ENCODE data around the gene CDKN2B-AS1.

Gene CDKN2B-AS1

DNA sequence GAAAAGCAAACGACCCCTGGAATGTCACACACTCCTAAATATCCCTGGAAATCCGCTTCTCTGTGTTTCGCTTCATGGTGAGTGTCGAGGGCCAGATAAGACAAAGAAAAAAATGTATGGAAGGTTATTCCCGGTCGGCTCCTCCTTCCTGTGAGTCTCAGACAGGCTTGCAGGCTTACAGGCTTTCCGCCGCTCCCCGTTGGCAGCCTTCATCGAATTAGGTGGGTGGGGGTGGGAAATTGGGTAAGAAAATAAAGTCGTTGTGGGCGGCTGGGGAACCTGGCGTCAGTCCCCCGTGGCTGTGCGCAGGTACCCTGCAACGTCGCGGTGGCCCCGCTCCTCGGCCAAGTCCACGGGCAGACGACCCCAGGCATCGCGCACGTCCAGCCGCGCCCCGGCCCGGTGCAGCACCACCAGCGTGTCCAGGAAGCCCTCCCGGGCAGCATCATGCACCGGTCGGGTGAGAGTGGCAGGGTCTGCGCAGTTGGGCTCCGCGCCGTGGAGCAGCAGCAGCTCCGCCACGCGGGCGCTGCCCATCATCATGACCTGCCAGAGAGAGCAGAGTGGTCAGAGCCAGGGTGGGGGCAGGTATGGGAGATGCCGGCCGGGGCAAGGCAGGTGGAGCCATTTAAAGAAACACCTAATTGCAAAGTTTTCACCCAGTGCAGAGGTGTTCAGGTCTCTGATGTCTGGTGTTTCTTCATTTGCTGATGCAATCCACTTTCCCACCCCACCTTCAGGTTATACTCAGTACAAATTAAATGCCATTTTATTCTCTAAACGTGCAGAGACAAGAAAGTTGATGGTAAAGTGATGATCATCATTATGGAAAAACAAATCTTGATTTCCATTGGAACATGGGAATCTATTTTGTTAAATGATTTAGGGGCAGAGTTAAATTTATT is 11.4 kb downstream of the CDKN2B-AS1 start:
- no peak for DNase-seq (ENCODE audit: low read depth)

GRCh38 chr9:22008384-22008716 is 13.8 kb downstream of the CDKN2B-AS1 start:
- no peak for DNase-seq (ENCODE audit: low read depth)

DNA sequence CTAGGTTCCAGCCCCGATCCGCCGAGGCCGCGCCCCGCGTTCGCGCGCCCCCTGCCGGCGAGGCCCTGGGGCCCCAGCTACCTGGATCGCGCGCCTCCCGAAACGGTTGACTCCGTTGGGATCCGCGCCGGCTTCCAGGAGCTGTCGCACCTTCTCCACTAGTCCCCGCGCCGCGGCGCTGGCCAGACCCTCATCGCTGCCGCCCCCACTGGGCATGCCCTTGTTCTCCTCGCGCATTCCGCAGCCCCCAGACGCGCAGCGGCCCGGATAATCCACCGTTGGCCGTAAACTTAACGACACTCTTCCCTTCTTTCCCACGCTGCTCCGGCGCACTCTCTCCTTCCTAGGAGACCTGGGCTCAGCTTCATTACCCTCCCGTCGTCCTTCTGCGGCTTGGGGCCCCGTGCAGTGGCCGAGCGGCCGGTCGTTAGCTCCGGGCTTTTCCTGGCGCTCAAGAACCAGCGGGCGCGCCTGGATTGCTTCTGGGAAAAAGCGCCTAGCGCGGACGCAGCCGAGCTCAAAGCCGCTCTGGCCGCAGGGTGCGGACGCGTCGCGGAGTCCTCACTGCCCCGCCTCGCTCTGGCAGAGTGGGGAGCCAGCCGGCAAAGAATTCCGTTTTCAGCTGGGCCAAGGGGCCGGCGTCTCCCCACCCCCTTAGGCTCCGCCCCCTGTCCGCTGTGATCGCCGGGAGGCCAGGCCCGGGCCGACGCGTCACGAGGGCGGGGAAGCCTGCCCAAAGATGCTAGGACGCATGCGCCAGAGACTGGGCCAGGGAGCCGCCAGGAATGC is 14.3 kb downstream of the CDKN2B-AS1 start, which contains the start of gene CDKN2B:
Gene CDKN2B (minus strand): TSS at position 589 of the 789 bp plus-strand sequence. CDS start 352 bp downstream, at position 237.
- peak; percentile 87 for DNase-seq (ENCODE audit: low read depth)

GRCh38 chr9:22009506-22009867 is 14.9 kb downstream of the CDKN2B-AS1 start:
- DNase-seq (ENCODE audit: low read depth), result no peak

GRCh38 chr9:22010866-22011625 is 16.5 kb downstream of the CDKN2B-AS1 start:
- no peak for DNase-seq (ENCODE audit: low read depth)

GRCh38 chr9:22022396-22022795 is 27.8 kb downstream of the CDKN2B-AS1 start:
- DNase-seq (ENCODE audit: low read depth), result no peak

DNA sequence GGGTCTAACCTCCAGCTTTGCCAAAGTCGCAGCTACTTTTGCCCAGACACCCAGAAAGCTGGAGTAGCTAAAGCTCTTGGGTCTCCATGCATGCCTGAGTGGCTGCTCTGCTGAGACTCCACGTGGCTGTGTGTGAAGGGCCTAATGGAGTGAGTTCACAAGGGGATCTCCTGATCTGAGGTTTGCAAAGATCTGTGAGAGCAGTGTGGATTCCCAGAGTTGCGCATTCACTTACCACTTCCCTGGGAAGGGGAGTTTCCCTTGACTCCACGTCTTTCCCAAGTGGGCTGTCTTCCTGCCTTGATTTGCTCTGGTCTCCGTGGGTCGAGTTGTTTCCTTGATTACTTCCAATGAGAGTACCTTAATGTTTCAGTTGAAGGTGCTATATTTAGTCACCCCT is 32.1 kb downstream of the CDKN2B-AS1 start:
- DNase-seq (ENCODE audit: low read depth), result no peak

- DNase-seq (ENCODE audit: low read depth), result no peak
Measured at GRCh38 chr9:22028394-22028793, 33.8 kb downstream of the CDKN2B-AS1 start.

DNA sequence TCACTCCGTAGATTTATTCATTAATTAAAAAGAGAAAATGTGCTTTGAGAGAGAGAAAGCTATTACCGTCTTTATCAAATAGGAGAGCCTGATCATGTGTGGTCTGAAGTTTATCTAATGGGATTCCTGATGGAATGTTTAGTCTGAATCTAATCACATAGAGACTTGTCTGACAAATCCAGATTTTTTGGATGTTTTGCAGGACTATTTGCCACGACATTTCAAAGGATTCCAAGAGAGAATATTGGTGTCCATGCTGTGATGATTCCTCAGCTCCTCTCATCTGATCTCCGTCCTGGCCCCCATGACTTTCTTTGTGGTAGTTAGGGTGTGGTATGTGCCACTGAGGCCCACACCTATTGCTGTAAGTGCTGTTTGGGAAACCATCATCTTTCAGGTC is 34.6 kb downstream of the CDKN2B-AS1 start:
- no peak for DNase-seq (ENCODE audit: low read depth)

DNA sequence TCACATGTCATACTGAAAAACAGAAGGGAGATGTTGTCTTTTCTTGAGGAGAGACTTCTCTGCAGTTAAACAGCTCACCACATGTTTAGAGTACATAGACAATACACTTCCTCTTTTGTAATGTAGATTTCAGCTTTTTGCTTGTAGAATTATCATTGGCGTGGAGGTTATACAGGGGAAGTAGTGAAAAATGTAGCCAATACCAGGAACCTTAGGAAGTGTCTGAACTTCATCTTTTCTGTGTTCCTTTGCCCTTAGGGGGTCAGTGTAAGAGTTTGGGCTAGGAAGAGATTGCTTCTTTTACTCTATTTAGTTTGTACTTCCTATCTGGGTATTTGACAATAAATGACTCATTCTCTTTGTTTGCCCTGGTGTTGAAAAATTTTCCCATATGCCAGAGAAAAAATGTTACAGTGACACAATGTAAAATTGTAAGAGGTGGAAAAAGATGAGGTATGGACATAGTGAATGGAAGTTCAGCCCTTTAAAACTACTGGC is 35.6 kb downstream of the CDKN2B-AS1 start:
- no peak for DNase-seq (ENCODE audit: low read depth)

DNA sequence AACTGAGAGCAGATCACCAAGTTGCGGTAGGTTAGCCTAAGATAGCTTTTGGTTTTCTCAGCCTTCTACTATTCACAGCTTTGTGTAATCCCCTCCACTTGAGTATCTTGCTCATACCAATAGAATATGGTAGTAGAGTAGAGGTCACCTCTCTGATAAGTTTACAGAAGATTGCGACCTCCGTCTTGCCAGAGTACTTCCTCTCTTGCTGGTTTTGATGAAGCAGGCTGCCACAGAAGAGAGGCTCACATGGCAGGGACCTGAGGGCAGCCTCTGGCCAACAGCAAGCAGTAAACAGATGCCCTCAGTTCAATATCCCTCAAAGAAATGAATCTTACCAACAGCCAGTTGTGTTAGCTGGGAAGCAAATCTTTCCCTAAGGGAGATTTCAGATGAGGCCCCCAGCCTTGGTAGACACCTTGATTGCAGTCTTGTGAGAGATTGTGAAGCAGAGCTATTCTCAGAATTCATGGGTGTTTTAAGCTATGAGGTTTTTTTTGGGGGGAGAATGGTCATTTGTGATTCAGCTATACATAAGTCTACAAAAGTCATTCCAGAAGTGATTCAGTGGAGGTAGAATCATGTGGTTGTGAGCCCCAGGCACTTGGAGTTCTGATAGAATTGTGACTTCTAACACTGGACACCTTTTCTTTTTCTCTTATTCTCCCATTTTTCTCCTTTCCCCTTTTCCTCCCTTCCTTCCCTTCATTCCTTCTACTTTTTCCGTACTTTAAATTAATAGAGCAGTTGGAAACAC is 37.2 kb downstream of the CDKN2B-AS1 start:
- DNase-seq (ENCODE audit: low read depth), result no peak

GRCh38 chr9:22033012-22033630 is 38.5 kb downstream of the CDKN2B-AS1 start:
- no peak for DNase-seq (ENCODE audit: low read depth)

DNA sequence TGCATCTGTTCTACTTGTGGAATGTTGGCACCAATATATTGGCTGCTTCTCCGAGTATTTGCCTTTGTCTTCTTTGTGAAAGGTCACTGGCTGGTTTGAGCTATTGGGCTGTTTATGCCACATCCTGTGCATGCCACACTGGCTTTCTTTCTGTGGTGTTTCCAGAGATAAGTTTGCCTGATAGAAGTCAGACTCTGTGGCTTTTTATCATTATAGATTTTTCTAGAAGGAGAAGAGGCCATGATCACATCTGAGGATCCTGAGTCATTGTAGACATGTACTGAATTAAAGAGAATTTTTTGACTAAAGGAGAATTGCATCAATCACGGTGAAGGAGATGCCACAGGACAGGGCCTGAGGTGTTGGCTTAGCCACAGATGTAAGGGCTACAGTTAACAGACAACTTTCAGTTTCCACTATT is 41.0 kb downstream of the CDKN2B-AS1 start:
- no peak for DNase-seq (ENCODE audit: low read depth)

- no peak for DNase-seq (ENCODE audit: low read depth)
Measured at GRCh38 chr9:22036866-22037626, 42.5 kb downstream of the CDKN2B-AS1 start.

DNA sequence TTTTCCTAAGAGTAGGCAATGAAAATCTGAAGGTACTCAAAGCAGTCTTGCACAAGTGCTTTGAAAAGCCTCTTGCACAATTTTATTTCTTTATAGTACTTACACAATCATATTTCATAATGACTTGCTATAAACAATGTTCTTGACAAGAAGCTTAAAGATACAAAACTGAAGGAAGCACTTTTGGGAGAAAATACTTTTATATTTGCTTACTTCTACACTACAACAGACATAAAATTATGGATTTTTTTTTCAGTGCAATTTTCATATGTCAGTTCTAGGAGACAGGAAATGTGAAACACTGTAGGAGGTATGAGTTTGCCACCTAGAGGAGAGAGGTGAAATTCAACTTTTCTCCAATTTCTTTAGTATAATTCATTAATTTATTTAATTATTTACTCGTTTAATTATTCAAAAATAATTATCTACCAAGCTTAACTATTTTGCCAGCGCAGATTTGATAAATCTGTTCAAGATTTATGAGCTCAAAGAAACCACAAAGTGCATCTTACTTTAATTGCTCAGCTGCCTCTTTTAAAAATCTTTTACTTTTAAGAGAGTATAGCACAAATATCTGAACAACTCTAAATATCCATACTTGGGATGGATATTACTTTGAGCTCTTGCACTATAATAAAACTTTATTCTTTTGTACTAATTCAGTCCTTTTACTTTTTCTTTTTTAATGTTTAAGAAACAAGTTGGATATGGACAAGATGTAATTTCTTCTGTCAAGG is 43.5 kb downstream of the CDKN2B-AS1 start:
- DNase-seq (ENCODE audit: low read depth), result no peak

DNA sequence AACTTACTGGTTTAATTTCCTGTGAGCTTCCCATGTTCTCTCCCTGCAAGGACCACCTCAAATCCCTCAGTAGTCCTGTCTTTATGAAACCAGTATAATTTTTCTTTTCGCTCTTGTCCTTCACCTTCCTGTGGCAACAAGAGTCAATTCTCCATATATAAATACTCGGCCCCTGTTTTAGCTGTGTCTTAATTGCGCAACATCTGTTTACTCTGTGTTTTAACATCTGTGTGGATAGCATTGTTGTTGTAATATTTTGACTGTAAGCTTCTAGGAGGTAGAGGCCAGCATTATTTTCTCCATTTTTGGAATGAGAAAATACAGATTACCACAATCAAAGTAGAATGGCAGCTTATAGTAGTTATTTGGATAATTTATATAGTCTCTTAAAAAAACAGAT is 44.7 kb downstream of the CDKN2B-AS1 start:
- DNase-seq (ENCODE audit: low read depth), result no peak

GRCh38 chr9:22040760-22041159 is 46.2 kb downstream of the CDKN2B-AS1 start:
- DNase-seq (ENCODE audit: low read depth), result peak; percentile 86

DNA sequence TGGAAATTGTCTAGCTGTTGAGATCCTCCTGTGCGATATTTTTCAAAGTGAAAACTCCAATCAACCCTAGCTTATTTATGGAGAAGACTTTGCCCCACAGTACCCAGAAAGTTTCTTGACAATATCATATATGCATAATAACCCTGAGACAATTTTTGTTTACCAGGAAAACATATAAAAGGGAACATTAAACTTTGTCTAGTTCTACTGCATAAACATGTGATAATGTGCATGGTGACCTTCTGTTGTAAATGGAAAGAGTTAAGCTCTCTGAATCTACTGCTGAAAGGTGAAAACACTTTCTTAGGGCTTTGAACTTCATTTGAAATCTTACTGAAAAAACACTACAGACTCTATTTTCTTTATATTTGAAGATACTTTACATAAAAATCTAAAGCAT is 46.8 kb downstream of the CDKN2B-AS1 start:
- no peak for DNase-seq (ENCODE audit: low read depth)

DNA sequence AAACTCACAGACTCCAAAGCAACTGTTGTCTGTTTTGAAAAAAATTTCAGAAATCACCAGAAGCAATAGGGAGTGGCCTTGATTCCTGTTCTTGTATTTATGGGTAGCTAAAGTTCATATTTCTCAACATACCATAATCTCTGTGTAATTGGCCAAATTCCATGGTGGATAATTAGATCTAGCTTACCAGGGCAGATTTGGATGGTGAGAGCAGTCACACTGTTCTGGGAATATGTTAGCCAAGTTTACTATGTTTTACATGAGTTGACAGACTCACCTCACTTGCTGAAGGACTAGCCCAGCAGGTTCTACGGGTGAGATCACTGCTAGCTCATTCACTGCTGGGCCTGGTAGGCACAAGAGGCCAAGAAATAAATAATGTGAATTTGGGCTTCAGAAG is 47.2 kb downstream of the CDKN2B-AS1 start:
- DNase-seq (ENCODE audit: low read depth), result peak; percentile 56

DNA sequence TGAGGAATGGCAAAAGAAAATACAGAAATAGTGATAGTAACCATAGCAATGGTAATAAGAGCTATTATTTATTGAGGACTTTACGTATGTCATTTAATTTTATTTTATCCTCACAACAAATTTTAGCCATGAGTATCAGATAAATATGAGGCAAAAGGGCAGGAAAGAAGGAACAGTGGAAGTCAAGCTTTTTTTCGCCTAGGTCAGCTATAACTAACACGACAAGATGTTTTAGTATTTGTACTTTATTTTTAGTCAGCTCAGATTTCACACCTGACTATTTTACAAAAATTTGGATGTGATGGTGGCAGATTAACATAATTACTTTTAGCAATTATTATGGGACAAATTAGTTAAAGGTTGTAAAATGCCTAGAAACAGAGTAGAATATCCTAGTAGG is 49.3 kb downstream of the CDKN2B-AS1 start:
- DNase-seq (ENCODE audit: low read depth), result no peak
